ENCODE results near the gene ZSCAN22.

ZSCAN22 gene

GRCh38 chr19:58355908-58356765 is 29.3 kb downstream of the ZSCAN22 start:
- Histone ChIP-seq H3K36me3 (ENCODE audit: insufficient read depth, low read length) (no peaks in the 10 kb centered on the region), H3K4me2 (ENCODE audit: low read depth, low read length, poor library complexity, severe bottlenecking) (no peak overlapping the region), H2AFZ (ENCODE audit: low read length) (no peak overlapping the region), H3K4me1 (ENCODE audit: insufficient read depth, low read length, poor library complexity, severe bottlenecking) (peaks cover under 1% of the 10 kb centered on the region), H3K9me2 (replicated peaks; ENCODE audit: low read depth, low read length) (no peaks in the 10 kb centered on the region), H3K79me2 (ENCODE audit: insufficient read depth, low read length) (no peaks in the 10 kb centered on the region), H3K4me3 (ENCODE audit: low read length, poor library complexity, severe bottlenecking) (no peak overlapping the region), H3K27me3 (ENCODE audit: insufficient read depth, low read length, poor library complexity, severe bottlenecking) (no peaks in the 10 kb centered on the region), H3F3A (ENCODE audit: low read depth) (no peaks in the 10 kb centered on the region), H4K20me1 (ENCODE audit: insufficient read depth, low read length, poor library complexity, severe bottlenecking) (no peaks in the 10 kb centered on the region), H3K9ac (ENCODE audit: low read depth, low read length, poor library complexity, severe bottlenecking) (no peak overlapping the region), H3K9me3 (ENCODE audit: insufficient read depth, low read depth, low read length) (no peaks in the 10 kb centered on the region)
- TF ChIP-seq EZH2phosphoT487 (IDR thresholded peaks at IDR 0.05; ENCODE audit: borderline replicate concordance) = no peak
- no peak for TF ChIP-seq CTCF (conservative IDR thresholded peaks at IDR 0.05; ENCODE audit: low read length)

GRCh38 chr19:58356766-58357480 is 30.1 kb downstream of the ZSCAN22 start:
- no peaks in the 10 kb centered on the region for H4K20me1 ChIP-seq (ENCODE audit: insufficient read depth, low read length, poor library complexity, severe bottlenecking)
- no peak overlapping the region for H2AFZ ChIP-seq (ENCODE audit: low read length)
- H3K4me1 ChIP-seq (ENCODE audit: insufficient read depth, low read length, poor library complexity, severe bottlenecking) = peaks cover 9% of the 10 kb centered on the region
- no peaks in the 10 kb centered on the region for H3F3A ChIP-seq (ENCODE audit: low read depth)
- H3K27me3 ChIP-seq (ENCODE audit: insufficient read depth, low read length, poor library complexity, severe bottlenecking) = no peaks in the 10 kb centered on the region
- H3K9me2 ChIP-seq (replicated peaks; ENCODE audit: low read depth, low read length) = no peaks in the 10 kb centered on the region
- no peaks in the 10 kb centered on the region for H3K36me3 ChIP-seq (ENCODE audit: insufficient read depth, low read length)
- TF ChIP-seq CTCF (conservative IDR thresholded peaks at IDR 0.05; ENCODE audit: low read length) (no peak), EZH2phosphoT487 (IDR thresholded peaks at IDR 0.05; ENCODE audit: borderline replicate concordance) (no peak)
- no peak overlapping the region for H3K4me3 ChIP-seq (ENCODE audit: low read length, poor library complexity, severe bottlenecking)
- H3K9ac ChIP-seq (ENCODE audit: low read depth, low read length, poor library complexity, severe bottlenecking) = no peak overlapping the region
- H3K79me2 ChIP-seq (ENCODE audit: insufficient read depth, low read length) = no peaks in the 10 kb centered on the region
- no peaks in the 10 kb centered on the region for H3K9me3 ChIP-seq (ENCODE audit: insufficient read depth, low read depth, low read length)
- H3K4me2 ChIP-seq (ENCODE audit: low read depth, low read length, poor library complexity, severe bottlenecking) = no peak overlapping the region

GRCh38 chr19:58357481-58358145 is 30.8 kb downstream of the ZSCAN22 start:
- TF ChIP-seq EZH2phosphoT487 (IDR thresholded peaks at IDR 0.05; ENCODE audit: borderline replicate concordance) = no peak
- Histone ChIP-seq H3K36me3 (ENCODE audit: insufficient read depth, low read length) (no peaks in the 10 kb centered on the region), H3K9ac (ENCODE audit: low read depth, low read length, poor library complexity, severe bottlenecking) (no peak overlapping the region), H3F3A (ENCODE audit: low read depth) (no peaks in the 10 kb centered on the region), H3K4me2 (ENCODE audit: low read depth, low read length, poor library complexity, severe bottlenecking) (no peak overlapping the region), H3K27me3 (ENCODE audit: insufficient read depth, low read length, poor library complexity, severe bottlenecking) (no peaks in the 10 kb centered on the region), H3K4me1 (ENCODE audit: insufficient read depth, low read length, poor library complexity, severe bottlenecking) (peaks cover 10% of the 10 kb centered on the region), H3K9me3 (ENCODE audit: insufficient read depth, low read depth, low read length) (no peaks in the 10 kb centered on the region), H2AFZ (ENCODE audit: low read length) (no peak overlapping the region), H3K9me2 (replicated peaks; ENCODE audit: low read depth, low read length) (no peaks in the 10 kb centered on the region), H3K4me3 (ENCODE audit: low read length, poor library complexity, severe bottlenecking) (no peak overlapping the region), H4K20me1 (ENCODE audit: insufficient read depth, low read length, poor library complexity, severe bottlenecking) (no peaks in the 10 kb centered on the region), H3K79me2 (ENCODE audit: insufficient read depth, low read length) (no peaks in the 10 kb centered on the region)

Data from Loucy (cell line).